IPS-15b (cell line): ENCODE measurements around the gene RAB1A.
"Not testable (repeated sequence)": the region's sequence is repeated elsewhere in the genome, so short reads cannot be mapped to it uniquely, and the experiment has no call there.

ENCODE experiments used
- H3K27me3 ChIP-seq: one replicate; pipeline ENCODE4 v1.6.1; 2013; ENCODE audit warnings: low read length; ENCODE audit not compliant: control insufficient read depth, insufficient read depth
- H3K36me3 ChIP-seq: one replicate; pipeline ENCODE4 v1.6.1; 2013; ENCODE audit warnings: low read length; ENCODE audit not compliant: control insufficient read depth, insufficient read depth
- H3K4me1 ChIP-seq: one replicate; pipeline ENCODE4 v1.6.1; 2013; ENCODE audit warnings: mild to moderate bottlenecking, low read length; ENCODE audit not compliant: control insufficient read depth, insufficient read depth
- H3K4me3 ChIP-seq: one replicate; pipeline ENCODE4 v1.5.1; 2013; ENCODE audit warnings: low read depth, low read length
- H3K9ac ChIP-seq: one replicate; pipeline ENCODE4 v1.6.1; 2013; ENCODE audit warnings: low read depth, mild to moderate bottlenecking, low read length
- H3K9me3 ChIP-seq: one replicate; pipeline ENCODE4 v1.6.1; 2013; ENCODE audit warnings: mild to moderate bottlenecking, low read length; ENCODE audit not compliant: control insufficient read depth, insufficient read depth

Gene RAB1A

DNA sequence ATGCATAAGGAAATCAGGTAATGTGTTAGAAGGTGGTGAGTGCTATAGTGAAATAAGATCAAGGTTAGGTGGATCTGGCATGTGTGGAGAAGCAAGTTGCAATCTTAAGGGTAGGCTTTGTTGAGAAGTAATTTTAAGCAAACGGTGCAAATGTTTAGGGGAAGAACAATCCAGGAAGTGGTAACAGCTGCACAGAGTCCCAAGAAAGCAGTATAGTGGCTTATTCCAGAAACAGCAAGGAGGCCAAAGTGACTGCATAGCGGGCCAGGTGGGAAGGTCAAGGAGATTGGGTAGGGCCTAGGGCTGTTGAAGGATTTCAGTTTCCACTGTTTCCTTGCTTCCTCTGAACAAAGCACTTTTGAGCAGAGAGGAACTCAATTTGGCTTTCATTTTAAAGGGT is 30.0 kb upstream of the RAB1A start:
- Histone ChIP-seq H3K27me3 (no peaks in the 10 kb centered on the region), H3K4me3 (no peak overlapping the region), H3K4me1 (no peaks in the 10 kb centered on the region), H3K36me3 (no peaks in the 10 kb centered on the region), H3K9ac (no peak overlapping the region), H3K9me3 (no peaks in the 10 kb centered on the region)

- Histone ChIP-seq H3K27me3 (no peaks in the 10 kb centered on the region), H3K9ac (no peak overlapping the region), H3K4me3 (no peak overlapping the region), H3K9me3 (no peaks in the 10 kb centered on the region), H3K36me3 (no peaks in the 10 kb centered on the region), H3K4me1 (no peaks in the 10 kb centered on the region)
Measured at GRCh38 chr2:65159261-65159660, 29.4 kb upstream of the RAB1A start.

DNA sequence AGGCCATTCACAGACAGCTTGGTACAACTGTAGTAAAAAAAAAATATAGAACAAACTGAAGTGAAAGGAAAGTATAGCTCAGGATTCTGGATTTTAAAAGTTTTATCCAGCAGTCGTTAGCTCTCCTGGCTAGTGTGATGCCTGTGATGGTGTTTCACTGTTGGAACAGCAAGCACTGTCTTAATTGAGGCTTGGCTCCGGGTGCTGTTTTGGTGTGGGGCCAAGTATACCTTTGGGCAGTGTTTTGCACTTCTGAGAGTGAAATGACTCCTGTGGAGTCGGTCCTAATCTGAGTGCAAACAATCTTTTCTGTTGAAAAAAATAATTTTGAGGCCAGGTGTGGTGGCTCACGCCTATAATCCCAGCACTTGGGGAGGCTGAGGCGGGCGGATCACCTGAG is 28.7 kb upstream of the RAB1A start:
- Histone ChIP-seq H3K27me3 (no peaks in the 10 kb centered on the region), H3K9ac (no peak overlapping the region), H3K4me1 (no peaks in the 10 kb centered on the region), H3K36me3 (no peaks in the 10 kb centered on the region), H3K4me3 (no peak overlapping the region), H3K9me3 (no peaks in the 10 kb centered on the region)

DNA sequence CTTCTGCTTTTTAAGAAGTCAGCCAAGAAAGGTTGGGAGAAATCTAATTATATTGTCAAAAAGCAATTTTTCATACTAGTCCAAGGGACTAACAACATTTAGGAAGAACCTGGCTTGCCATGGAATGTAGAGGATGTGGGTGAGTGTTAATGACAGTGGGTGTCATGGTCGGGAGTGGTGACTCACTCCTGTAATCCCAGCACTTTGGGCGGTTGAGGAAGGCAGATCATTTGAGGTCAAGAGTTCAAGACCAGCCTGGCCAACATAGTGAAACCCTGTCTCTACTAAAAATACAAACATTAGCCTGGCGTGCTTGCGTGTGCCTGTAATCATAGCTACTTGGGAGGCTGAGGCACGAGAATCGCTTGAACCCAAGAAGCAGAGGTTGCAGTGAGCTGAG is 27.9 kb upstream of the RAB1A start:
- not testable (repeated sequence) for H3K36me3 ChIP-seq, H3K27me3 ChIP-seq, H3K9me3 ChIP-seq, H3K9ac ChIP-seq, H3K4me1 ChIP-seq, H3K4me3 ChIP-seq

- Histone ChIP-seq H3K27me3 (no peaks in the 10 kb centered on the region), H3K9me3 (no peaks in the 10 kb centered on the region), H3K4me1 (no peaks in the 10 kb centered on the region)
Measured at GRCh38 chr2:65156041-65156440, 26.1 kb upstream of the RAB1A start.

DNA sequence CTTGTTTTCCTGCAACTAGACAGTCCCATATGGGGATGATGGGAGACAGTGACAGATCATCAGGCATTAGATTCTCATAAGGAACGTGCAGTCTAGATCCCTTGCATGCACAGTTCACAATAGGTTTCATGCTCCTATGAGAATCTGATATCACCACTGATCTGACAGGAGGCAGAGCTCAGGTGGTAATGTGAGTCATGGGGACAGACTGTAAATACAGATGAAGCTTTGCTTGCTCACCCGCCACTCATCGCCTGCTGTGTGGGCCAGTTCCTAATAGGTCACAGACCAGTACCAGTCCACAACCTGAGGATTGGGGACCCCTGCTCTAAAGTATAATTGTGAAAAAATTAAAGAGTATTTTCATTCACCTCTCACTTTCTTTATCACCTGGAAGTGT is 23.6 kb upstream of the RAB1A start:
- H3K36me3 ChIP-seq, result no peaks in the 10 kb centered on the region
- no peaks in the 10 kb centered on the region for H3K4me1 ChIP-seq
- no peak overlapping the region for H3K4me3 ChIP-seq
- H3K9me3 ChIP-seq, result no peaks in the 10 kb centered on the region
- no peaks in the 10 kb centered on the region for H3K27me3 ChIP-seq
- no peak overlapping the region for H3K9ac ChIP-seq

More at GRCh38 chr2:65156041-65156440, 26.1 kb upstream of the RAB1A start:
- no peak overlapping the region for H3K9ac ChIP-seq
- no peaks in the 10 kb centered on the region for H3K36me3 ChIP-seq
- H3K4me3 ChIP-seq, result no peak overlapping the region

- no peak overlapping the region for H3K9ac ChIP-seq
- H3K27me3 ChIP-seq, result no peaks in the 10 kb centered on the region
- H3K4me1 ChIP-seq, result no peaks in the 10 kb centered on the region
- no peaks in the 10 kb centered on the region for H3K36me3 ChIP-seq
- no peaks in the 10 kb centered on the region for H3K9me3 ChIP-seq
- no peak overlapping the region for H3K4me3 ChIP-seq
Measured at GRCh38 chr2:65146078-65146477, 16.2 kb upstream of the RAB1A start.

DNA sequence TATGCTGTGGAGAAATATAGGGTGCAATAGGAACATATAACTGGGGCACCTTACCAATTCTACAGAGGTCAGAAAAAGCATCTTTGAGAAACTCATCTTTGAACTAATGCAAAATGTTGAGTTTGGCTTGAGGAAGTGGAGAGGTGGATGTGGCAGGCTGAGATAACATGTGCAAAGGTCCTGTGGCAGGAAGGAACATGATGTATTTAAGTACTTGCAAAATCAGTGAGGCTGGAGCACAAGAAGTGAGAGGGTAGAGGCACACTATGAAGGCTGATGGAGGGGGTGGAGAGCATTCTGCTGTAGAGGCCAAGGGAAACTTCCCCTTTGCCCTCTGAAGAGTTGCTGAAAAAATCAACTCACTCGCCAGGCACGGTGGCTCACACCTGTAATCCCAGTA is 14.7 kb upstream of the RAB1A start:
- Histone ChIP-seq H3K27me3 (no peaks in the 10 kb centered on the region), H3K36me3 (no peaks in the 10 kb centered on the region), H3K9ac (no peak overlapping the region), H3K4me3 (no peak overlapping the region), H3K4me1 (no peaks in the 10 kb centered on the region), H3K9me3 (no peaks in the 10 kb centered on the region)

GRCh38 chr2:65142515-65142914 is 12.6 kb upstream of the RAB1A start:
- H3K9me3 ChIP-seq, result no peaks in the 10 kb centered on the region
- H3K4me1 ChIP-seq, result no peaks in the 10 kb centered on the region
- no peak overlapping the region for H3K9ac ChIP-seq
- no peaks in the 10 kb centered on the region for H3K27me3 ChIP-seq
- H3K4me3 ChIP-seq, result no peak overlapping the region
- no peaks in the 10 kb centered on the region for H3K36me3 ChIP-seq

- H3K36me3 ChIP-seq, result no peaks in the 10 kb centered on the region
- no peak overlapping the region for H3K4me3 ChIP-seq
- no peaks in the 10 kb centered on the region for H3K27me3 ChIP-seq
- no peak overlapping the region for H3K9ac ChIP-seq
- no peaks in the 10 kb centered on the region for H3K4me1 ChIP-seq
- no peaks in the 10 kb centered on the region for H3K9me3 ChIP-seq
Measured at GRCh38 chr2:65137197-65137775, 7.4 kb upstream of the RAB1A start.

DNA sequence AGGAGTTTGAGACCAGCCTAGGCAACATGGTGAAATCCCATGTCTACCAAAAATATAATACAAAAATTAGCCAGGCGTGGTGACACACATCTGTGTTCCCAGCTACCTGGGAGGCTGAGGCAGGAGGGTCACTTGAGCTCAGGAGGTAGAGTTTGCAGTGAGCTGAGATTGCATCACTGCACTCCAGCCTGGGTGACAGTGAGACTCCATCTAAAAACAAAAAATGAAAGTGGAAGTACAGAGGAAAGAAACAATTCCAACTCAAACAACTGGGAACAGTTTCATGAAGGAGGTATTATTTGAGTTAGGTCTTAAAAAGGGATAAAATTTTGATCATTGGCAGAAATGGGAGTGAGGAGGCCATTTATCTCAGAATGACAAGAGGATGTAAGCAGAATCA is 6.3 kb upstream of the RAB1A start:
- no peak overlapping the region for H3K9ac ChIP-seq
- H3K4me3 ChIP-seq, result no peak overlapping the region

GRCh38 chr2:65134158-65134557 is 4.3 kb upstream of the RAB1A start:
- no peak overlapping the region for H3K4me3 ChIP-seq
- H3K36me3 ChIP-seq, result no peaks in the 10 kb centered on the region
- no peaks in the 10 kb centered on the region for H3K27me3 ChIP-seq
- H3K9me3 ChIP-seq, result no peaks in the 10 kb centered on the region
- no peak overlapping the region for H3K9ac ChIP-seq
- H3K4me1 ChIP-seq, result no peaks in the 10 kb centered on the region

More for the DNA sequence above, 6.3 kb upstream of the RAB1A start:
- Histone ChIP-seq H3K4me1 (no peaks in the 10 kb centered on the region), H3K36me3 (no peaks in the 10 kb centered on the region), H3K9me3 (no peaks in the 10 kb centered on the region), H3K27me3 (no peaks in the 10 kb centered on the region)
